Measurements from ENCODE around the gene F7.
"Not testable (repeated sequence)": the region's sequence is repeated elsewhere in the genome, so short reads cannot be mapped to it uniquely, and the experiment has no call there.

F7 gene

DNA sequence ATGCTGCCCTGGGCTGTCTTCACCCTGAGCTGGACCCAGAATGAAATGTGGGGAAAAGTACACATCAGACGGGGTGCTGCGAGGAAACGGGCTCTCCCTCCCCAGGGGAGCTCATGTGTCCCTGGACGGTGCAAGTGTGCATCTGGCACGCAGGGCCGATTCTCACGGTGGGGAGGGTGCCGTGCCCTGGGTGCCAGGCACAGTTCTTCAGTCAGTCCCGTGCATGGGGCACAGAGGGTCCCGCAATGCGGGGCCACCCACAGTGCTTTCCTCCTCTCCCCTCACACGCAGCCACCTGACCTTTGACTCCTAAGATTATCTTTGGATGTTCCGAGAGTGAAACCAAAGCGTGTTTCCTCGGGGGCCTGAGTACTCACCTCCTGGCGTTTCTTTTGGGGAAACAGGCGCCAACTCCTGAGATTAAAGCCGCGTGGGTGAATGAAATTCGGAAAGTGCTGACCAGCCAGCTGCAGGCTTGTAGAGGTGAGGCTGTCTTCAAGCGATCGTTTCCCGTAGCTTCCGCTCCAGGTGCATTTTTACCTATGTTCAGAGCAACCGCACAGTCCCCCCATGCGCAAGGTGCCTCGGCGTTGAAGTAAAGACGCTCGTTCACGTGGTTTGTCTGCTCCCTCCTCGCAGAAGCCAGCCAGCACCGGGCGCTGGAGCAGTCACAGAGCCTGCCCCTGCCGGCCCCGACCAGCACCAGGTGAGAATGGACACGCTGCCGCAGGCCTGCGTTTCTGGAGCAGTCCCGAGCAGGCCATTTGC lies 17.5 kb upstream of the F7 start:
- no peak for DNase-seq

DNA sequence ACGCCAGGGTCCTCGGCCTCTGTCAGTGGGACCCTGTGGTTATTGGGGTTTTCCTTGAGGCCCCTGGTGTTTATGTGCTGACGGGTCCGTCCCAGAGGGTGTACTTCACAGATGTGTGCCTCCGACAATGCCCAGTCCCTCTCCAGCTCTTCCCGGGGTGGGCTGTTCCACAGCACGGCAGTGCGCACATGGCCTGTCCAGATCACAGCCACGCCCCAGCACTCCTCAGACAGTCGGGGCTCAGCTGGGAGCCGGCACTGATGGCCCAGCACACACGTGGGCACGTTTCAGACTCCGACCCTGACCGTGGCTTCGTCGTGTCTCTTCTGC lies 16.9 kb upstream of the F7 start:
- no peak for DNase-seq

DNA sequence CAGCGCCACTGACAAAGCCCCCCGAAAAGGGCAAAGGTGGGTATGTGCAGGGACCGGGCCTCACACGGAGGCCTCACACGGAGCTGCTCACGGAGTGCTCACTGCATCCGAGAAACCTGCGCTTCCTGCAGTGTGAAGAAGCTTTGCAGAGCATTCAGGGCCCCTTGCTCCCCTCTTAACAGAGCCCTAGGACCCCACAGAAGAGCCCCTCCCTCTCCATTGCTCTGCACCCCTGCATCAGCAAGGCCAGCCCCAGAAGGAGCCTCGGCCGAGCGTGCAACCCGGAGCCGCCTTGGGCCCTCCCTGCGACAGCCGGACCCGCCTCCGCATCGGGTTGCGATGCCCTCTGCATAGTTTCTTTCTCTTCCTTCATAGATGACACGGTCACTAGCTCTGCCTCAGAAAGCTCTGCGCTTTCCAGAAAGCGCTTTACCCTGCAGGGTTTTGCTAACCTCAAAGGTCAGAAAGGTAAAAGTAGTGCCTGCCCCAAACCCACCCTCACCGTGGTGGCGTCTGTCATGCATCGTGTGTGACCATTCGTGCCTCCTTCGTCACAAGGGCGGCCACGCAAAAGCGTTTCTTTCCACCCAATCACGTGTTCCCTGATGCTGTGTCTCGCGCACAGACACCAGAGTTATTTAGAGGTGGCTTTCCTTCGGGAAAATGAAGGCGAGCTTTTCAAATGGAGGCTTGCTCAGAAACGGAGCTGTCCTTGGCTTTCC lies 15.7 kb upstream of the F7 start:
- no peak for DNase-seq

DNA sequence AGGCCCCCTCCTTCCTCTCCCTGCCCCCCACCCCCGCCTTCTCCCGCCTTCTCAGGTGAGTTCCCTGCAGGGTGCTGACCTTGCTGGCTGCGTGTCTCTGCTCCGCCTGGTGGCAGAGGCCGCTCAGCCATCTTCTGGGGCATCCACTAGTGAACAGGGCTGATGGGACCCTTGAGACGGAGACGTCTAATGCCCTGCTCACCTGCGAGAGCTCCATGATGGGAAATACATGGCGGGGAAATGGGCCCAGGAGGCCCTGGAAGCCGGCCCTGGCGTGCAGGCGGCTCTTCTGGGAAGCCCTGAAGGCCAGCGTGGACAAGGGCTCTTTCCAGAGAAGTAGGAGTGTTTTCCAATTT lies 15.2 kb upstream of the F7 start:
- no peak for DNase-seq

DNA sequence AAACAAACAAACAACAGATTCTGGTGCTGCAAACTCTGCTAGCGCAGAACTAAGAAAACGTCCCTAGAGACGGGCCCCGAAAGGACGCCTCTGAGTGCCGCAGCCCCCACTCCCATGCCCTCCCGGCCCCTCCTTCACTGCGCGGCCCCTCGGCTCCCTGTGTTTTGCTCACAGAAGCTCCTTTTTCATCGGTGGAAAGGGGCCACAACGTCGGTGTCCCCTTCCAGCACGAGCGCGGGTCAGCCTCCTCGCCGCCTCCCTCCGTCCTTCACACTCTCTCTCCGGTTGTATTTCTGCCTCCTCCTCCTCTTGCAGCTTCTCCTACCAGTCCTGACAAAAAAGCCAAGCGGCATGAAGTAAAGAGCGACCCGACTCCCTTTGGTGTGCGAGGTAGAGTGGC lies 14.8 kb upstream of the F7 start:
- no peak for DNase-seq

DNA sequence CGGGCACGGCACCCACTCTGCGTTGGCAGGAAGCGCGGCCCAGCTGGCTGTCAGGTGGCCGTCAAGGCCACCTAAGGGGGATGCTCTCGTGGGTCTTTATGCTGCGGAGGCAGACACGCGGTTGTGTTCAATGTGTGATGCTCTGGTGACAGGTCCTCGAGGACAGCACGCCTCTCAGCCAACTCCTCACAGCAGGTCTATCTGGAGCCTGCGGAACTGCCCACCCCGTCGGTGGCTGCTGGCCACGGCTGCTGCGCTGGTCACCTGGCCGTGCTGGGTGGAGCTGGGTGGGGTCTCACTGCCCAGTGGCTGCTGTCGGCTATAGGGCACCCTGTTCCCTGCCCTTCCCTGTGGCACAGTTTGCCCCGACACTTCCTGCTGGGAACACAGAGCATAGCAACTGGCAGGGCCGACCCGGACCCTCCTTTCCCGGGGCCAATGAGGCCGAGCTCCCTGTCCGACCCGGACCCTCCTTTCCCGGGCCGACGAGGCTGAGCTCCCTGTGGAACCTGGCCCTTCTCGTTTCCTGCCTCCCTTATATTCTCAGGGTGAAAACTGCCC lies 14.3 kb upstream of the F7 start:
- no peak for DNase-seq

DNA sequence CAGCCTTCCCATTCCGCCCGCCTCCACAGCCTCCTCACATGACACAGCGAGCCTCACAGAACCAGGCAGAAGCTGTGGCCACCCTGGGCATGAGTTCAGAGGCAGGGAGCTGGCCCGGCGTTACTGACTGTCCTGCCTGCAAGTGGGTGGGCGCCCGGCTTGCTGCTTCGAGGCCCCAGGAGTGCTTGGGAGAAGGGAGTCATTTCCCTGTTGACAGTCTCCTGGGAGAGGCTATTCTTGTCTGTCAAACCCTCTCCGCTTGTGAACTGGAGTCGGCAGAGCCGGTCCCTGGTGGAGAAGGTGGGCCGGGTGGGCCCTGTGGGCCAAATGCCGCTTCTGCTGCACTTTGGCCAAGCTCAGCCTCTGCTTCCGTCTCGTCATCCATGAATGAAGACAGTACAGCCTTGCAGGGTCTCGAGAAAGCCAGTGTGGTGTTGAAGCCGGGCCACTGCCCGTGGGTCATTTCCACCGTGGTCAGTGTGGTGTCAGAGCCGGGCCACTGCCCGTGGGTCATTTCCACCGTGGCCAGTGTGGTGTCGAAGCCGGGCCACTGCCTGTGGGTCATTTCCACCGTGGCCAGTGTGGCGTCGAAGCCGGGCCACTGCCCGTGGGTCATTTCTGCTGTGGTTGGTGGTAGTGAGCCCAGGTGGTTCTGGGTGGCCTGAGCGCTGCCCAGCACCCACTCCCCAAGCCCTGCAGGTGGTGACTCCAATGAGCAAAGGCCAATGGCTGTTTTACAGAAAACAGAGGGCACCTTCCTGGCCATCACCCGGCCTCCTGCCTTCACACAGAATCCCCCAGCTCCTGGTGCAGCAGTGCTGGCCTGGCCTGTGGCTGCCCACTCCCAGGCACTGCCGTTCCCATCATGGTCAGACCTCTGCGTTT lies 13.5 kb upstream of the F7 start:
- DNase-seq = no peak

DNA sequence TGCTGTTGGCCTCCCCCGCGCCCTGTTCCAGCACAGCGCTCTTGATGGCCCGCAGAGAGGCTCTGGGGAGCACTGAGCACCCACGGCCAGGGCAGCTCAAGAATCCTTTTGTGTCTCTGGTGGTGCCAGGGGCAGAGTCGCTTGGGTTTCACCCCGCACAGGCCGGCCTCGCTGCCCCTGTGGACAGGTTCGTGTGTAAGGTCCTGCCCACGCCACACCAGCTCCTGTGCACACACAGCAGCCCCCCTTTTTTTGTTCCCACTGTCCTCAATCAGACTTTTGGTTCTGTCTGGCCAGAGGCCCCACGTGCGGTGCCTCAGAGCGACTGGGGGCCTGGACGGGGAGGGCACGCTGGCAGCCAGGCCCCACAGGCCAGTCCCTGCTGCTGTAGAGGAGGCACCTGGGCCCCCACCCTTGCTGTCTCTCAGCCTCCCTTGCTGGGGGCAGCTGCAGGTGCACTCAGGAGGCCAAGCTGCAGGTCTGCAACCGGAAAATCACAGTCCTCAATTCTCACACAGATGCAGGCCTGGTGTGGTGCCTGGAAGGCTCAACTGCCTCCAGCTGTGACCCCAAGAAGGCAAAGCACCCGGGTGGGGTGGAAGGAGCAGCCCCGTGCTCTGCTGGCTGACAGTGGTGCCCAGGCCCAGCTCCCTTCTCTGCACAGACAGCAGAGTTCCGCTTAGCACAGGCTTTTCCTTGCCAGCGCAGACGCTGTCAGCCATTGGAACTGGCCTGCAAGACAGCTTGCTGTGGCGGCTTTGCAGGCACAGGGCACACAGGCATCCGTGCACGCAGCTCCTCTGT lies 12.6 kb upstream of the F7 start:
- DNase-seq = no peak

DNA sequence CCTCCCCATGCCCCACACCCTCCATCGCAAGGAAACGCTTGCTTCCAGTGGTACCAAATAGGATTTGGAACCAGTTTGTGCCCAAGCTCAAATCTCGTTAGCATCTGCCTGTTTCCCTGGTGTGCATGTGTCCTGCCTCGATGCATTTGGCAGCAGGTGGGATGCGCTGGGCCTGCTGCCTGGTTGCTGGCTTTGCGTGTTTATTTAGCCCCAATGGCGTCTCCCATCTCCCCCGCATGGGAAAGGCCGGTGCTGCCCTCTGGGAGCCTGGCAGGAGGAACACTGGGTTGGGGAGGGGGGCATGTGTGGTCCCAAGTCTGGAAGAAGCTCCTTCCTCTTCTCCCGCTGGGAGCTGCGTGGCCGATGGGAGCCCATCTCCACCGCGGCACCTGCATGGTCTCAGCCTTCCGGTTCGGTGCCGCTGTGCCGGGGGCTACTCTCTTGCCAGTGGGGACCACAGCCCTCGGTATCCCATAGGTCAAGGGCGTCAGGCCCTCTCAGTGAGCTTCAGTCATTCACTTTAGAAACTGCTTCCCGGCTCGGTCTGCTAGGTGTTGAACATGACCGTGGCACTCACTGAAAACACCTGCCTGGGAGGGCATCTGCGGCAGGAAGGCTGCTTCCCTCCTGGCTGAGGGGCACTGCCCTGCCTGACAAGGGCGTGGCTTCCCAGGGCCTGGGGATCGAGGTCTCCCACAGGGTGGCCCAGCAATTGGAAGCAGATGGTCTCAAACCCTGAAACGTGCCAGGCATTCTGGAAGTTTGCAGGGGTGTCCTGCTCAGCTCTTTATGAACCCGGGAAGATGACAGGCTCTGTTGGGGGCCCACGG lies 11.8 kb upstream of the F7 start:
- no peak for DNase-seq

DNA sequence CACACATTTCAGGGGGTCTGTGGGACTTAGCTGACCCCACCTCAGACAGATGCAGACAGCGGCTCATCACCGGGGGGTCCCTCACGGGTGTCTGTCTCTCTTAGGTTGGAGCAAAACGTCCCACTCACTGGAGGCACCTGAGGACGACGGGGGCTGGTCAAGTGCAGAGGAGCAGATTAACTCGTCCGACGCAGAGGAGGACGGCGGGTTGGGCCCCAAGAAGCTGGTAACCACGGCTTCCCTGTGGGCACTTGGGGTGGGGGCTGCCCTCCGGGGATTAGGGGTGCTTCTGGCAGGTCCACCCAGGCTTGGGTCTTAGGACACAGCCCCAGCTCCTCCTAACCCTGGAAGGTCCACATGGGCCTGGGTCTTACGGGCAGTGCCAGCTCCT lies 11.2 kb upstream of the F7 start:
- no peak for DNase-seq

DNA sequence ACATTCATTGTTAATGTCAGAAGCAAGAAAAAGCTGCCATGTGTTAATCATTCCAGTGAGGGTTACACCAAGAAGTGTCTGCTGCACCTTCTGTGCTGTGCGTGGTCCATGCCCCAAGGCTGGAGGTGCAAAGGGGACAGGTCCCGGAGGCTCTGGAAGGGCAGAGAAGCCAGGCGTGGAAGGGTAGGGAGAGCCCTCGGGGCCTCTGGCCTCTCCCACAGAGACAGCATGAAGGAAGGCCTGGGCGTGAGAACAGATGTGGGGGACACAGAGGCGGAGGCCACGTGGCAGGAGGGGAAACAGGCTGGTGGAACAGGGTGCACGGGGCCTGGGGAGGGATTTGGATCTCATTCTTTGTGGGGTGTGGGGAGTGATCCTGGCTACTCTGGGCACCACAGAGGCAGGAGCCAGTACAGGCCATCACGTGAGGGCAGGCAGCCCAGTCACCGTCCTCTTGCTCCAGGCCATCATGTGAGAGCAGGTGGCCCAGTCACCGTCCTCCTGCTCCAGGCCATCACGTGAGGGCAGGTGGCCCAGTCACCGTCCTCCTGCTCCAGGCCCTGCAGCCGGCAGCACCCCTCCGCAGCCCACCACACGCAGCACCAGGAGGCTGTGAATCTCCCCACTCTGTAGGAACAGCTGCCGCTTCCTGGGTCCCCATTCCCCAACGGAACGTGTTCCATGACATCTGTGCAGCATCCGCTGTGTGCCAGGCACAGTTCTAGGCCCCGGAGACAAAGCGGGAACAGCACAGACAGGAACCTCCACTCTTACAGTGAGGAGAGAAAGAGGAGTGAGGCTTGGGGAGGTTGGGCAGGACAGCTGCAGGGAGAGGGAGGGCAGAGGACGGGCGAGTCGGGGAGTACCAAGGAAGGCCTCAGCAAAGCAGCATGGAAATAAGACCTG lies 10.2 kb upstream of the F7 start:
- no peak for DNase-seq

DNA sequence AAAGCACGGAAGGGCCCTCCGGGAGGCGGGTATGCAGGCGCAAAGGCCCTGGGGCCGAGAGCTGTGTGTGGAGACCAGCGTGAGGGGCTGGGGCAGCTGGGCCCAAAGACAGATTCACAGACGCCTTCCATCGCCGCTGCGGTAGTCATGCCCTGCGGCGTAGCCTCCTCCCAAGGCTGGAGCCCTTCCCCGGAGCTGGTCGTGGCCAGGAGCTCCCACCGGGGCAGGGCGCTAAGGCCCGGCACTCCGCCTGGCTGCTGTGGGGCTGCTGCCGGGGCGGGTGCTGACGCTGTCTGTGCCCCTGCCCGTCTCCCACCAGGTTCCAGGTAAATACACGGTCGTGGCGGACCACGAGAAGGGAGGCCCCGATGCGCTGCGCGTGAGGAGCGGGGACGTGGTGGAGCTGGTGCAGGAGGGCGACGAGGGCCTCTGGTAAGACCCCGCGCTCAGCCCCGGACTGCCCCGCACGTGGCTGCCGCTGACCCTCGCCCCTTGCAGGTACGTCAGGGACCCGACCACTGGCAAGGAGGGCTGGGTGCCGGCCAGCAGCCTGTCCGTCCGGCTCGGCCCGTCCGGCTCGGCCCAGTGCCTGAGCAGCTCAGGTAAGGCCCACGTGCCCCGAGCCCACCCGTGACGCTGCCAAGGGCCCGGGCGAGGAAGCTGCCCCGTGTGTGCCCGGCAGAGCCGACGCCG lies 9.4 kb upstream of the F7 start:
- no peak for DNase-seq

DNA sequence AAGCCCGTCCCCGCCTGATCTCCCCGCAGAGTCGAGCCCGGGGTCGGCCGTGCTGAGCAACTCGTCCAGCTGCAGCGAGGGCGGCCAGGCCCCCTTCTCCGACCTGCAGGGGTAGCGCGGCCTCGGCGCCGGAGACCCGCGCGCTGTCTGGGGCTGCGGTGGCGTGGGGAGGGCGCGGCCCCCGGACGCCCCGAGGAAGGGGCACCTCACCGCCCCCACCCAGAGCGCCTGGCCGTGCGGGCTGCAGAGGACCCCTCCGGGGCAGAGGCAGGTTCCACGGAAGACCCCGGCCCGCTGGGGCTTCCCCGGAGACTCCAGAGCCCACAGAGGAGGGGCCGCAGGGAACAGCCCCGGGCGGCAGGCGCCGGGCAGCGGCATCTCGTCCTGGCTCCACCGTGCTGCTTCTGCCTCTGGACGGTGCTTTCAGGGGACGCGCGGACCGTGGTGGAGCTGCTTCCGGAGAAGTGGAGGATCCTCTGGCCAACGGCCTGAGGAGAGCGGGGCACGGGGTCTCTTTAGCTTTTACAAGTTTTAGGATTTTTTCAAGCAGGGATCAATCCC lies 8.8 kb upstream of the F7 start:
- no peak for DNase-seq

DNA sequence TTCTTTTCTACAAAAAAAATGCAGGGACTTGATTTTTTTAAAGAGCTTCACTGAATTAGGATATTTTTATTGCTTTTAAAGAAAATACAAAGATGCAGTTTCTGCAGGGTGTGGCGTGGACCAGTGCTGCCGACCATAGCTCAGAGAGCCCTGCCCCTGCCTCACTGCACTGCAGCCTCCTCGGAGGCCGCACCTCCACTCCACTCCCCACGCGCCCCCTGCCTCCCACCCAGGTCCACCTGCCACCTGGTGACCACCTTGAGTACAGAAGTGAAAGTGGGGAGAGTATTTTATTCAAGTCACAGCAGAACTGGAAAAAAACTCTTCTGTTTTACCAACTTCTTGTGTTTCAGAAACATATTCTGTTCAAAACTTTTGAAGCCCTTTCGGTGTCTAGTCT lies 7.9 kb upstream of the F7 start:
- no peak for DNase-seq

DNA sequence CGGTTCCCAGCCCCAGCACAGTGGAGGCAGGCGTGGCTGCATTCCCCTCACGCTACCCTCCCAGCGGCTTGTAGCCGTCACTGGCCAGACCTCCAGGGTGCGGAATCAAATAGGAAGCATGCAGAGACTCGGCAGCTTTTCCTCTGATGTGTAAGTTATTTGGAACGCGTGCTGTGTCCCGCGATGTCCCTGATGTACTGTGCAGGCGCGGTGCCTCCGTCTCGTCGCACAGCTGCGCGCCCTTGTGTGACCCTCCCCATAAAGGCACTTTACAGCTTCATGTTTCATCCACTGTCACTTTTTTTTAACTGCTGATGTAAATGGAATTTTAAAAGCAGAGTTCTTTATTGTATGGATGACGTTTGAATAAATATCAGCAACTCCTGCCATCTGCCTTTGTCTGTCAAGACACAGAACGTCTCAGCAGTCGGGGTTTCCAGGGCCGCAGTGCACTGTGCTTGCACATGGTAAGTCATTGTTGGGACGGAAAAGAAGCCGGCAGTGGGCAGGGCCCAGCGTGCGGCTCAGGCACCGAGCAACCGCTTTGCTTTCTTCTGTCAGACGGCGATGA lies 7.3 kb upstream of the F7 start:
- DNase-seq = peak; percentile 85

DNA sequence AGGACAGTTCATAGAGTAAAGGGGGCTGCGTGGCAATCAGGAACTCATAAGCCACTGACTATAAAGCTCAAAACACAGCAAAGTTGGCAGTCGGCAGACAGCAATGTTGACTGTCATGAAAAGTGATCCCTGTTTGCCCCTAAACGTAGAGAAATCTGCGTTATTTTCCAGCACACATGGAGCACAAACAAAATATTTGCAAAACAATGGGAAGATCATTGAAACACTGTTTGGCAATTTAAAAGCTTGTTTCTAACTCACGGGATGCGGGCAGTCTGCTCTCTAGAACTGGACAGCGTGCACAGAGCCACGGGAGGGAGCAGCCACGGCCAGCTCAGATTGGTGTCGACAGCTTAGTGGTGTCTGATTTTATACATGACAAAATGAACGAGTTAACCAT lies 6.4 kb upstream of the F7 start:
- DNase-seq = no peak

DNA sequence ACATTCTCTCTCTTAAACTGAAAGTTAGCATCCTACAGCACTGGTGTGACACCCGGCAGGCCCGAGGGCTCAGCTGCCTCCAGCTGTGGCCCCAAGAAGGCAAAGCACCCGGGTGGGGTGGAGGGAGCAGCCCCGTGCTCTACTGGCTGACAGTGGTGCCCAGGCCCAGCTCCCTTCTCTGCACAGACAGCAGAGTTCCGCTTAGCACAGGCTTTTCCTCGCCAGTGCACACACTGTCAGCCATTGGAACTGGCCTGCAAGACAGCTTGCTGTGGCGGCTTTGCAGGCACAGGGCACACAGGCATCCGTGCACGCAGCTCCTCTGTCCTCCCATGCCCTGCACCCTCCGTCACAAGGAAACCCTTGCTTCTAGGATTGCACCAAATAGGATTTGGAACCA lies 3.3 kb upstream of the F7 start:
- not testable (repeated sequence) for DNase-seq

DNA sequence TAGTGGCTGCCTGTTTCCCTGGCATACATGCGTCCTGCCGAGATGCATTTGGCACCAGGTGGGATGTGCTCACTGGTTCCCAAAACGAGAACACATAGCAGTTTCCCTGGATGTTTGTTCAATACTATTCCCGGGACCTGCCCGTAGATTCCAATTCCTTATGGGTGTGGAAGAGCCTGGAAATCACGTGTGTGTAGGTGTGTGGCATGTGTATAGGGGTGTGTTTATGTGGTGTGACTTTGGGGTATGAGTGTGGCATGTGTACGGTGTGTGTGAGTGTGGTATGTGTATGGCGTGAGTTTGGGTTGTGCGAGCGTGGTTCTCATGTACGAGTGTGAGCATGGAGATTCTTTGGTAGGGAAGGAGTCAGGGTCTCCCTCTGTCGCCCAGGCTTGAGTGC lies 2.9 kb upstream of the F7 start:
- no peak for DNase-seq

DNA sequence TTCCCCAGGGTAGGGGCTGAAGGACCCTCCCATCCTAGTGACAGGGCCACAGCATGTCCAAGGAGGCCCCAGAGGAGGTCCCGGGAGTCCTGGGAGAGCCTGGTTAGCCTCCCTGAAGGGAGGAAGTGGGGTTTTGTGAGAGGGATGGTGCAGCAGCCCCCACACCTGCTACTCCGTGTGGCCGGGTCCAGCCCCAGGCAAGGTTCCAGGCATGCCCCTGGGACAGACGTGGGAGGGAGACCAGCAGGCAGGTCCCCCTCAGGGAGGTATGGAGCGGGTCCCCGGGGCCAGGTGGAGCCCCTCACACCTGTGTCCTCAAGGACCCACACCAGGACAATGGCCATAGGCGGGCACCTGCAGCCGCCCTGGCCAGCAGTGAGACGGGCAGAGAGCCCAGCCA lies 1.9 kb upstream of the F7 start:
- DNase-seq = no peak

Data from femur (tissue), 1 donor.